ENCODE measurements around the gene CCDC90B. TPM values are rescaled to one million over a fixed set of nuclear protein-coding genes. Genes with fewer than 3 reads are reported as not detected.

The CCDC90B gene
- total and polyA plus RNA-seq, 2 of the 13 experiments (the other 11 are each of a cell fraction or from before 2014, with no cell fraction given): 17.1 to 46.1 TPM

GRCh38 chr11:83293457-83293774 lies 7.2 kb upstream of the CCDC90B start:
- POLR2A ChIA-PET: interaction anchor here (1.0 kb wide), 1 partner anchor 9 kb away, joined by 3 read pairs; no protein-coding TSS in a partner anchor
- 63% methylated on average over 4 of the region's 4 CpGs for WGBS (ENCODE audit: low lambda C conversion rate)
- CTCF ChIA-PET (ENCODE audit: low intra/inter-chr PET ratio, low total read pairs): interaction anchor here (0.9 to 1.7 kb wide), 3 partner anchors 431 to 526 kb away, joined by 5 to 8 read pairs (median 7); no protein-coding TSS in a partner anchor

More at GRCh38 chr11:83293457-83293774, 7.2 kb upstream of the CCDC90B start:
- Histone ChIP-seq H3K9ac (ENCODE audit: insufficient read depth, low read depth, low read length) (no peak overlapping the region), H3K4me1 (ENCODE audit: insufficient read depth, low read length) (no peaks in the 10 kb centered on the region), H4K20me1 (ENCODE audit: insufficient read depth, low read length) (no peaks in the 10 kb centered on the region), H3K27ac (ENCODE audit: extremely low read length, insufficient read depth, low read length) (no peak overlapping the region), H3K4me3 (replicated peaks in 1 of 3; ENCODE audit: insufficient read depth in 1 of 3, low read depth in 2 of 3, low read length in 3 of 3) (no peak overlapping the region), H3K9me3 (ENCODE audit: low read length) (no peaks in the 10 kb centered on the region), H3K27me3 (ENCODE audit: control insufficient read depth in 1 of 2, insufficient read depth in 2 of 2, low read length in 2 of 2) (no peaks in the 10 kb centered on the region), H3K4me2 (ENCODE audit: low read depth, low read length) (no peak overlapping the region), H2AFZ (ENCODE audit: low read length) (no peak overlapping the region), H3K36me3 (replicated peaks in 1 of 2; ENCODE audit: control insufficient read depth in 1 of 2, insufficient read depth in 2 of 2, low read length in 2 of 2) (no peaks in the 10 kb centered on the region), H3K79me2 (ENCODE audit: insufficient read depth, low read length) (no peaks in the 10 kb centered on the region)
- BruUV-seq (replicated peaks): no TSS peak
- no peak for FAIRE-seq
- intact Hi-C loops (cut with micrococcal nuclease; ENCODE audit: unreplicated experiment): loop anchor here (1.0 to 2.0 kb wide), 4 partner anchors 378 to 527 kb away; no protein-coding TSS in a partner anchor
- no peak for TF ChIP-seq CCAR2 (optimal IDR thresholded peaks at IDR 0.05; ENCODE audit: low read depth, low read length)
- no peak for TF ChIP-seq ZNF251 (CRISPR knock-in tag; IDR thresholded peaks at IDR 0.05)
- no peak for TF ChIP-seq FOXP4 (CRISPR knock-in tag; IDR thresholded peaks at IDR 0.05)
- TF ChIP-seq ZSCAN12 (CRISPR knock-in tag; IDR thresholded peaks at IDR 0.05): no peak
- DNase-seq (ENCODE audit: low spot score): no peak
- no peak for ATAC-seq
- in situ Hi-C loops (cut with HindIII; ENCODE audit: extremely low pct_ligation_motif_present, low pct_unique_long_range_greater_than_20kb): loop anchor here (5.0 to 10.0 kb wide), 2 partner anchors 421 to 529 kb away; no protein-coding TSS in a partner anchor

Data from HepG2 (cell line).